Activated T-cell treated with anti-CD3 and anti-CD28 coated beads for 4 hours (primary cell): ENCODE data around the gene NCK1.
"Not testable (repeated sequence)": the region's sequence is repeated elsewhere in the genome, so short reads cannot be mapped to it uniquely, and the experiment has no call there.

Experiments
- DNase-seq: peaks from one replicate; pipeline ENCODE4 v3.0.0-alpha.2; 2020

Gene NCK1

GRCh38 chr3:136869282-136869681 is 7.3 kb downstream of the NCK1 start:
- no peak for DNase-seq

- DNase-seq: not testable (repeated sequence)
Measured at GRCh38 chr3:136872258-136872657, 10.2 kb downstream of the NCK1 start.

- not testable (repeated sequence) for DNase-seq
Measured at GRCh38 chr3:136879510-136879909, 17.5 kb downstream of the NCK1 start.

- DNase-seq: no peak
Measured at GRCh38 chr3:136882571-136882970, 20.6 kb downstream of the NCK1 start.

GRCh38 chr3:136883967-136884720 is 22.1 kb downstream of the NCK1 start:
- DNase-seq: no peak

- no peak for DNase-seq
Measured at GRCh38 chr3:136885357-136886213, 23.6 kb downstream of the NCK1 start.

GRCh38 chr3:136889947-136890346 is 27.9 kb downstream of the NCK1 start:
- DNase-seq: no peak

- DNase-seq: no peak
Measured at GRCh38 chr3:136891934-136892855, 30.2 kb downstream of the NCK1 start.

- DNase-seq: no peak
Measured at GRCh38 chr3:136893848-136894443, 31.9 kb downstream of the NCK1 start.

GRCh38 chr3:136897171-136897570 is 35.2 kb downstream of the NCK1 start:
- DNase-seq: not testable (repeated sequence)

GRCh38 chr3:136898549-136898948 is 36.5 kb downstream of the NCK1 start:
- no peak for DNase-seq

- DNase-seq: no peak
Measured at GRCh38 chr3:136898954-136899353, 36.9 kb downstream of the NCK1 start.

- no peak for DNase-seq
Measured at GRCh38 chr3:136899622-136900158, 37.7 kb downstream of the NCK1 start.

GRCh38 chr3:136900694-136901093 is 38.7 kb downstream of the NCK1 start:
- DNase-seq: not testable (repeated sequence)

- no peak for DNase-seq
Measured at GRCh38 chr3:136901391-136901790, 39.4 kb downstream of the NCK1 start.

- not testable (repeated sequence) for DNase-seq
Measured at GRCh38 chr3:136902530-136902929, 40.5 kb downstream of the NCK1 start.

- DNase-seq: no peak
Measured at GRCh38 chr3:136903899-136904298, 41.9 kb downstream of the NCK1 start.

- DNase-seq: no peak
Measured at GRCh38 chr3:136904746-136905145, 42.7 kb downstream of the NCK1 start.

- no peak for DNase-seq
Measured at GRCh38 chr3:136905549-136905948, 43.5 kb downstream of the NCK1 start.

GRCh38 chr3:136906725-136907124 is 44.7 kb downstream of the NCK1 start:
- no peak for DNase-seq

- no peak for DNase-seq
Measured at GRCh38 chr3:136908297-136908696, 46.3 kb downstream of the NCK1 start.

- DNase-seq: no peak
Measured at GRCh38 chr3:136909187-136909586, 47.2 kb downstream of the NCK1 start.
